ENCODE measurements around the gene SCRG1. TPM values are rescaled to one million over a fixed set of nuclear protein-coding genes. Genes with fewer than 3 reads are reported as not detected.

SCRG1 gene
- total and polyA plus RNA-seq, 4 donors: 0.06 to 0.64 (median 0.13) TPM

DNA sequence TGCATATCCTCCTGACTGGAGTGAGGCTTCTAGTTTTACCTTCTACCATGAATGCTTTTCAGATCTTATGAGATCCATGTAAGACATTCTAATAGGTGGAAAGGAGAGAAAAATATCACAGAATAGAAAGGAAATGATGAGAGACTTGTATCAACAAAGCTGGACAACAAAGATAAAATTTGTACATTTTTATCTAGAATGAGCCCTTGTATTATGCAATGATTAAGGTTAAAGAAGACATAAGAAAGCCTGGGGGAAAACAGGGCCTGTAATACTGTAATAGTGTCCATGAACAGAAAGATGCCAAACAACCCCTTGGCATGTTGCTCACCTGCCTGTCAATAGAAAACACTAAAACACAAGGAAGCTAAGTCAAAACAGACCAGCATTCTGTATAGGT lies 44.2 kb upstream of the SCRG1 start:
- Histone ChIP-seq H3K36me3 (ENCODE audit: control insufficient read depth in 4 of 4, insufficient read depth in 4 of 4, low read length in 4 of 4) (no peaks in the 10 kb centered on the region), H3K4me1 (ENCODE audit: control insufficient read depth in 5 of 5, insufficient read depth in 5 of 5, low read length in 5 of 5) (peaks cover 0 to 3% (median 0%) of the 10 kb centered on the region in 5 donors), H3K4me3 (no peak overlapping the region), H3K27ac (ENCODE audit: low read depth in 1 of 2, low read length in 1 of 2) (no peak overlapping the region), H3K9ac (ENCODE audit: insufficient read depth in 1 of 2, low read length in 2 of 2) (no peak overlapping the region), H3K9me3 (ENCODE audit: control insufficient read depth in 4 of 4, insufficient read depth in 3 of 4, low read length in 3 of 4) (peaks cover 0 to 2% (median 0%) of the 10 kb centered on the region in 4 donors), H3K27me3 (ENCODE audit: control insufficient read depth in 3 of 3, insufficient read depth in 3 of 3, low read length in 2 of 3) (no peaks in the 10 kb centered on the region)
- no peak for ATAC-seq (ENCODE audit: insufficient read depth, low FRiP score)
- TF ChIP-seq CTCF (IDR thresholded peaks at IDR 0.05; ENCODE audit: control extremely low read depth, extremely low read depth): no peak
- no peak for DNase-seq

DNA sequence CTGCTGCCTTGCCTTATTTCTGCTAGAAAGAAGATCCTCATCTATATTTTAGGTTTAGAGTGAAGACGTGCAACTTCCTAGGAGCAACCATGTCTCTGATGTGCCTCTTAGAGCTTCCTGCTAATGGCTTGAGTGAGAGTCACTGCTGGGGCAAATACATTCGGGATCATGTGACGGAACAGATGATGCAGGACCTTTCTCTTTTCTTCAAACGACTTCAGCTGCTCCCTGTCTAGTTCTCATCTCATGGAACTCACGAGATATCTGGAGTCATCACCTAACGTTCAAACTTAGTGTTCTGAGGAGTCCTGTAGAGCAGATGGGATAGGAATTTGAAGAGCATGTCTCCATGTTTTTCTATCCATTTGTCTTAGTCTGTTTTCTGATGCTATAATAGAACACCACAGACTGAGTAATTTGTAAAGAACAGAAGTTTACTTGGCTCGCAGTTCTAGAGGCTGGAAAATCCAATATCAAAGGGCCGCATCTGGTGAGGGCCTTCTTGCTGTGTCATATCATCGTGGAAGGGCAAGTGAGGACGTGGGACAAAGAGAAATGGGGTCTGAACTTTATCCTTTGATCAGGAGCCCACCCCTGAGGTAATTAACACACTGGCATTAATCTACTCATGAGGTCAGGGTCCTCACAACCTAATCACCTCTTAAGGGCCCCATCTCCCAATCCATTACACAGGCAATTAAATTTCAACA lies 43.5 kb upstream of the SCRG1 start:
- no peak for ATAC-seq (ENCODE audit: insufficient read depth, low FRiP score)
- Histone ChIP-seq H3K4me1 (ENCODE audit: control insufficient read depth in 5 of 5, insufficient read depth in 5 of 5, low read length in 5 of 5) (no peaks in the 10 kb centered on the region), H3K9ac (ENCODE audit: insufficient read depth in 1 of 2, low read length in 2 of 2) (no peak overlapping the region), H3K4me3 (no peak overlapping the region), H3K27me3 (ENCODE audit: control insufficient read depth in 3 of 3, insufficient read depth in 3 of 3, low read length in 2 of 3) (no peaks in the 10 kb centered on the region), H3K36me3 (ENCODE audit: control insufficient read depth in 4 of 4, insufficient read depth in 4 of 4, low read length in 4 of 4) (no peaks in the 10 kb centered on the region), H3K27ac (ENCODE audit: low read depth in 1 of 2, low read length in 1 of 2) (no peak overlapping the region), H3K9me3 (ENCODE audit: control insufficient read depth in 4 of 4, insufficient read depth in 3 of 4, low read length in 3 of 4) (peaks cover 0 to 2% (median 0%) of the 10 kb centered on the region in 4 donors)
- no peak for DNase-seq
- no peak for TF ChIP-seq CTCF (IDR thresholded peaks at IDR 0.05; ENCODE audit: control extremely low read depth, extremely low read depth)
- 89 to 92% methylated on average over 10 of the region's 10 CpGs for WGBS, 2 donors

DNA sequence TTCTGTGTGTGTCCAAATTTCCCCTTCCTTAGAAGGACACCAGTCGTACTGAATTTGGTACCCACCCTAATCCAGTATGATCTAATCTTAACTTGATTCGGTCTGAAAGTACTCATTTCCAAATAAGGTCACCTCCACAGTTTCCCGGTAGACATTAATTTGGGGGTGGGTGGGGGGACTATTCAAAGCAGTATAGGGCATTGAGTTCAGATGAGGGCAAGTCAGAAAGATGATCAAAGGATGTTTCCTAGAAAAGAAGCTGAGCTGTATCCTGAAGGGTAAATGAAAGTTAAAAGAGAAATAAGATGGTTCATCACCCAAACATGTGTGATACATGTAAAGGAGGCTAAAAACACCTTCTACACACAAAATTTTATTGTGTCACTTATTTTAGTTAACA lies 42.0 kb upstream of the SCRG1 start:
- 93 to 94% methylated on average over 3 of the region's 3 CpGs for WGBS, 2 donors
- Histone ChIP-seq H3K4me3 (no peak overlapping the region), H3K9me3 (ENCODE audit: control insufficient read depth in 4 of 4, insufficient read depth in 3 of 4, low read length in 3 of 4) (peaks cover 0 to 2% (median 0%) of the 10 kb centered on the region in 4 donors), H3K9ac (ENCODE audit: insufficient read depth in 1 of 2, low read length in 2 of 2) (no peak overlapping the region), H3K36me3 (ENCODE audit: control insufficient read depth in 4 of 4, insufficient read depth in 4 of 4, low read length in 4 of 4) (no peaks in the 10 kb centered on the region), H3K27ac (ENCODE audit: low read depth in 1 of 2, low read length in 1 of 2) (no peak overlapping the region), H3K4me1 (ENCODE audit: control insufficient read depth in 5 of 5, insufficient read depth in 5 of 5, low read length in 5 of 5) (no peaks in the 10 kb centered on the region), H3K27me3 (ENCODE audit: control insufficient read depth in 3 of 3, insufficient read depth in 3 of 3, low read length in 2 of 3) (no peaks in the 10 kb centered on the region)
- ATAC-seq (ENCODE audit: insufficient read depth, low FRiP score) (no peak), DNase-seq (no peak)
- TF ChIP-seq CTCF (IDR thresholded peaks at IDR 0.05; ENCODE audit: control extremely low read depth, extremely low read depth): no peak

Measured in lung (tissue), 12 donors.